BJ (cell line): ENCODE data around the gene CD79A. TPM values are rescaled to one million over a fixed set of nuclear protein-coding genes. Genes with fewer than 3 reads are reported as not detected.

Source experiments
- CTCF ChIA-PET: fragments of 350-600 bp; formaldehyde crosslinking; extraction: SDS; loops from one replicate; lab custom pipeline; 2021; ENCODE audit warnings: antibody characterized with exemption, inconsistent platforms; lab: Yijun Ruan, JAX
- POLR2A ChIA-PET: fragments of 300-600 bp; sonication (Branson Sonifier 250); formaldehyde crosslinking; extraction: SDS; loops from one replicate; lab custom pipeline; 2021; ENCODE audit warnings: antibody characterized with exemption; lab: Charles Lee
- DNase-seq: peaks from one replicate; pipeline ENCODE4 v3.0.0-alpha.2; 2011; ENCODE audit warnings: low read depth
- H3K27me3 ChIP-seq: 2 replicates; pipeline ENCODE4 v1.6.0; 2011; ENCODE audit warnings: low read length; ENCODE audit not compliant: control insufficient read depth, insufficient read depth
- H3K36me3 ChIP-seq: 2 replicates; pipeline ENCODE4 v1.5.1; 2011; ENCODE audit warnings: low read length; ENCODE audit not compliant: control insufficient read depth, insufficient read depth
- H3K4me3 ChIP-seq: 2 replicates; pipeline ENCODE4 v1.5.1; 2011; ENCODE audit warnings: low read depth, mild to moderate bottlenecking, control low read depth, low read length
- polyA plus RNA-seq: library from polyadenylated mRNA; depleted of rRNA; stranded (reverse); fragments of >200 nt; gene quantifications from 2 replicates; pipeline ENCODE4 v1.2.3, GENCODE V29; 2011
- TF ChIP-seq, protein P1 (sequence below): IDR thresholded peaks from 2 replicates; pipeline ENCODE4 v1.5.1; 2011; ENCODE audit warnings: low read depth, mild to moderate bottlenecking, control low read depth, inconsistent platforms, low read length, moderate library complexity; ENCODE audit not compliant: insufficient read depth

The CD79A gene
- polyA plus RNA-seq, 1 experiment: 0.37 TPM

DNA sequence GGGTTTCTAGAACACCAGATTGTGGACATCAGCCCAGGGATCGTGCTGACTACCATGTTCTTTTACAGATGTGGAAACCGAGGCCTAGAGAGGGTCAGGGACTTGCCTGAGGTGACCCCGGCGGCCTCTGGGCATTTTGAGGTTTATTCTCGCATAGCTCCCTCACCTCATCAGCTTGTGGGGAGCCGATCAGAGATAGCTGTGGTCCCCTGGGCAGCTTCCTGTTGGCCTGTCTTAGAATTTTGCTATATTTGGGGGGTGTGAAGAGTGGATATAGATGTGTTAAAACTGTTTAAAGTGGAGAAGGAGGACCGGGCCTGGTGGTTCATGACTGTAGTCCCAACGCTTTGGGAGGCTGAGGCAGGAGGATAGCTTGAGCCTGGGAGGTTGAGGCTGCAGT, 12.8 kb downstream of the CD79A start:
- TF ChIP-seq, protein P1, sequence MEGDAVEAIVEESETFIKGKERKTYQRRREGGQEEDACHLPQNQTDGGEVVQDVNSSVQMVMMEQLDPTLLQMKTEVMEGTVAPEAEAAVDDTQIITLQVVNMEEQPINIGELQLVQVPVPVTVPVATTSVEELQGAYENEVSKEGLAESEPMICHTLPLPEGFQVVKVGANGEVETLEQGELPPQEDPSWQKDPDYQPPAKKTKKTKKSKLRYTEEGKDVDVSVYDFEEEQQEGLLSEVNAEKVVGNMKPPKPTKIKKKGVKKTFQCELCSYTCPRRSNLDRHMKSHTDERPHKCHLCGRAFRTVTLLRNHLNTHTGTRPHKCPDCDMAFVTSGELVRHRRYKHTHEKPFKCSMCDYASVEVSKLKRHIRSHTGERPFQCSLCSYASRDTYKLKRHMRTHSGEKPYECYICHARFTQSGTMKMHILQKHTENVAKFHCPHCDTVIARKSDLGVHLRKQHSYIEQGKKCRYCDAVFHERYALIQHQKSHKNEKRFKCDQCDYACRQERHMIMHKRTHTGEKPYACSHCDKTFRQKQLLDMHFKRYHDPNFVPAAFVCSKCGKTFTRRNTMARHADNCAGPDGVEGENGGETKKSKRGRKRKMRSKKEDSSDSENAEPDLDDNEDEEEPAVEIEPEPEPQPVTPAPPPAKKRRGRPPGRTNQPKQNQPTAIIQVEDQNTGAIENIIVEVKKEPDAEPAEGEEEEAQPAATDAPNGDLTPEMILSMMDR: no peak

DNA sequence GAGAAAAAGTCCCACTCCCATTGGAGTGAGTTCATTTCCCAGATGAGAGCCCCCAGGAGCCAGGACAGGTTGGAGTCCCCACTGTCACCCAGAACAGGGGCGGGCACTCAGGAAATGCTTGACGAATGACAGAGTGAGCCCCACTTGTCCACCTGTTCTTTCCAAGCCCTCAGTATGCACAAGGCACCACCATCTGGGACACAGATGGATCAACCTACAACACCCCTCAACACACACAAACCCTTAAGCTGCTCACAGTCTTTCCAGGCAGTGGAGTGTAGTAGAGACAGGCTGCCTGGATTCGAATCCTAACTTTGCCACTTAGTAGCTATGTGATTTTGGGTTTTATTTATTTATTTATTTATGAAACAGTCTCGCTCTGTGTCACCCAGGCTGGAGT, 13.9 kb downstream of the CD79A start:
- DNase-seq: no peak
- peaks cover 38% of the 10 kb centered on the region for H3K36me3 ChIP-seq
- no peak overlapping the region for H3K4me3 ChIP-seq
- TF ChIP-seq, protein P1: no peak
- CTCF ChIA-PET: interaction anchor here (0.6 to 1.5 kb wide), 3 partner anchors 14 to 66 kb away, joined by 3 read pairs; no protein-coding TSS in a partner anchor
- POLR2A ChIA-PET: no interaction called here
- no peaks in the 10 kb centered on the region for H3K27me3 ChIP-seq

More for the DNA sequence above, 12.8 kb downstream of the CD79A start:
- Histone ChIP-seq H3K27me3 (no peaks in the 10 kb centered on the region), H3K4me3 (no peak overlapping the region), H3K36me3 (peaks cover 30% of the 10 kb centered on the region)
- ChIA-PET POLR2A (no interaction called here), CTCF (interaction anchor here (1.0 kb wide), 1 partner anchor 45 kb away, joined by 3 read pairs; no protein-coding TSS in a partner anchor)
- no peak for DNase-seq

DNA sequence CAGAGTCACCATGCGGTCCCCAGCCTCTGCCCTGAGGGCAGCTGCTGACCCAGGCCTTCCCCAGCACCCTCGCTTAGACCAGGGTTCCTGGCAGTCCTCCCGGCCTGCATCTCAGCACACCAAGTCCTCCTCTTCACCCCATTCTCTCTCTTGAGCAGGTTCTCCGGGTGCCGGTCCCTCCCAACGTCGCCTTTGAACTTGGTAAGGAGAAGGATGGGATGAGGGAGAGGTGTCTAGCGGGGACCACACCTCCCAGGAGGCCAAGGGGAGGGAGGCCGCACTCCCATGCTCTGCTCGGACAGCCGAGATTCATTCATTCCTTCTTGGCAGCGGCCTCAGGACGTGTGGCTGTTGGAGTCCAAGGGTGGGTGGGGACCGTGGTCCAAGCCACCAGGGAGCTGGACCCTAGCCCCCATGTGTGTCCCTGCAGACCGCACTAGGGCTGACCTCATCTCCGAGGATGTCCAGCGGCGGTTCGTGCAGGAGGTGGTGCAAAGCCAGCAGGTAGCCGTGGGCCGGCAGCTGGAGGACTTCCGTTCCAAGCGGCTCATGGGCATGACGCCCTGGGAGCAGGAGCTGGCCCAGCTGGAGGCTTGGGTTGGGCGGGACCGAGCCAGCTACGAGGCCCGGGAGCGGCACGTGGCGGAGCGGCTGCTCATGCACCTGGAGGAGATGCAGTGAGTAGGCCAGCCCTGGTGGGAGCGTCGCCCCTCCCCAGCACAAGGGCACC, 15.3 kb downstream of the CD79A start:
- no peak for DNase-seq
- Histone ChIP-seq H3K4me3 (no peak overlapping the region), H3K36me3 (peaks cover 41% of the 10 kb centered on the region), H3K27me3 (no peaks in the 10 kb centered on the region)
- ChIA-PET POLR2A (no interaction called here), CTCF (interaction anchor here (0.7 to 1.5 kb wide), 4 partner anchors 40 to 65 kb away, joined by 3 to 4 read pairs (median 3); no protein-coding TSS in a partner anchor)
- TF ChIP-seq, protein P1: no peak

DNA sequence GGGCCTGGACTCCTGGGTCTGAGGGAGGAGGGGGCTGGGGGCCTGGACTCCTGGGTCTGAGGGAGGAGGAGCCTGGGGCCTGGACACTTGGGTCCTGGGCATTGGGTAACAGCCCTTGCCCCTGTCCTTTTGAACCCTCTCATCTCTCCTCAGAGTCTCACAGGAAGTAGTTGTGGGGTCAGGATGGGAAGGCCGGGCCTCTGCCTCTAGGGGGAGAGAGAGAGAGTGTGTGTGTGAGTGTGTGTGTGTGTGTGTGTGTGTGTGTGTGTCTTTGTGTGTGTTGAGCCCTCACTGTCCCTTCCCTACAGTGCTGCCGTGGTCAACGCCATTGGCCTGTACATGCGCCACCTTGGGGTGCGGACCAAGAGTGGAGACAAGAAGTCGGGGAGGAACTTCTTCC, 16.8 kb downstream of the CD79A start:
- CTCF ChIA-PET: no interaction called here
- DNase-seq: no peak
- no peaks in the 10 kb centered on the region for H3K27me3 ChIP-seq
- TF ChIP-seq, protein P1: no peak
- POLR2A ChIA-PET: no interaction called here
- H3K4me3 ChIP-seq: no peak overlapping the region
- peaks cover 43% of the 10 kb centered on the region for H3K36me3 ChIP-seq

DNA sequence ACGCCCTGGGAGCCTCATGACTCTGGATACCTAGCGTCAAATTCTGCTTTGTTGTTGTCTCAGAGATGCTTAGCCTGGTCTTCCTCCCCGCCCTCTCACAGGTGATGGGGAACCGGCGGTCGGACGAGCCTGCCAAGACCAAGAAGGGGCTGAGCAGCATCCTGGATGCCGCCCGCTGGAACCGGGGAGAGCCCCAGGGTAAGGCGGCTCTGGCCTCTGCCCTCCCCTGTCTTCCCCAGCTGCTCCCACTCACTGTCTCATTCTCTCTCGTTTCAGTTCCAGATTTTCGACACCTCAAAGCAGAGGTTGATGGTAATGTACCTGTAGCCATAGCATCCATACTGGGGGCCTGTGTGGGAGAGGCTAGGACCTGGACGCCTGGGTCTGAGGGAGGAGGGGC, 17.3 kb downstream of the CD79A start:
- ChIA-PET POLR2A (no interaction called here), CTCF (interaction anchor here (1.6 kb wide), 1 partner anchor 10 kb away, joined by 4 read pairs; no protein-coding TSS in a partner anchor)
- Histone ChIP-seq H3K27me3 (no peaks in the 10 kb centered on the region), H3K4me3 (no peak overlapping the region), H3K36me3 (peaks cover 40% of the 10 kb centered on the region)
- no peak for DNase-seq
- TF ChIP-seq, protein P1: no peak
